Transverse colon (tissue), 4 donors: ENCODE results near the gene ATXN7L3B.

Source experiments
- EP300 ChIP-seq: sonication (generic); formaldehyde crosslinking; IDR thresholded peaks from one replicate; pipeline ENCODE4 v1.6.1; 2017; ENCODE audit warnings: antibody characterized with exemption, low read depth
- POLR2A ChIP-seq: fragments of 450-650 bp; IDR thresholded peaks from one replicate; pipeline ENCODE4 v1.6.1; 2016; ENCODE audit warnings: antibody characterized with exemption, mild to moderate bottlenecking, moderate library complexity
- POLR2AphosphoS5 ChIP-seq, 3 donors: sonication (generic); formaldehyde crosslinking; IDR thresholded peaks; one replicate each; pipeline ENCODE4 v1.6.1; 2016; ENCODE audit warnings: antibody characterized with exemption in 3 of 3
- TF ChIP-seq, protein P1 (sequence below), 5 experiments: fragments of 200-600 bp in 3 of 5; fragments of 450-650 bp in 2 of 5; sonication (generic) in 3 of 5; IDR thresholded peaks; 1 replicate in 2 of 5; 2 replicates in 3 of 5; pipeline ENCODE4 v1.5.1; 2016 to 2017; ENCODE audit warnings: antibody characterized with exemption in 5 of 5, inconsistent platforms in 3 of 5, mild to moderate bottlenecking in 2 of 5, moderate library complexity in 1 of 5

- TF ChIP-seq, protein P1, sequence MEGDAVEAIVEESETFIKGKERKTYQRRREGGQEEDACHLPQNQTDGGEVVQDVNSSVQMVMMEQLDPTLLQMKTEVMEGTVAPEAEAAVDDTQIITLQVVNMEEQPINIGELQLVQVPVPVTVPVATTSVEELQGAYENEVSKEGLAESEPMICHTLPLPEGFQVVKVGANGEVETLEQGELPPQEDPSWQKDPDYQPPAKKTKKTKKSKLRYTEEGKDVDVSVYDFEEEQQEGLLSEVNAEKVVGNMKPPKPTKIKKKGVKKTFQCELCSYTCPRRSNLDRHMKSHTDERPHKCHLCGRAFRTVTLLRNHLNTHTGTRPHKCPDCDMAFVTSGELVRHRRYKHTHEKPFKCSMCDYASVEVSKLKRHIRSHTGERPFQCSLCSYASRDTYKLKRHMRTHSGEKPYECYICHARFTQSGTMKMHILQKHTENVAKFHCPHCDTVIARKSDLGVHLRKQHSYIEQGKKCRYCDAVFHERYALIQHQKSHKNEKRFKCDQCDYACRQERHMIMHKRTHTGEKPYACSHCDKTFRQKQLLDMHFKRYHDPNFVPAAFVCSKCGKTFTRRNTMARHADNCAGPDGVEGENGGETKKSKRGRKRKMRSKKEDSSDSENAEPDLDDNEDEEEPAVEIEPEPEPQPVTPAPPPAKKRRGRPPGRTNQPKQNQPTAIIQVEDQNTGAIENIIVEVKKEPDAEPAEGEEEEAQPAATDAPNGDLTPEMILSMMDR (IDR thresholded peaks at IDR 0.05): no peak
- TF ChIP-seq POLR2AphosphoS5 (IDR thresholded peaks at IDR 0.05) (no peak), POLR2A (no peak), EP300 (no peak)
Observed at GRCh38 chr12:74581439-74581838, 43.8 kb downstream of the ATXN7L3B start.
